Activated naive CD4-positive, alpha-beta T cell treated with anti-CD3 and anti-CD28 coated beads, Interleukin-2, amount 10 ng/mL, durations not matched to agents 7 days and 5 days (primary cell): Measurements from ENCODE around the gene MTRR.

Experiments used
- CTCF ChIA-PET: fragments of 350-600 bp; sonication (Branson Sonifier 250); formaldehyde crosslinking; loops from one replicate; lab custom pipeline; 2021; ENCODE audit warnings: antibody characterized with exemption; lab: Charles Lee
- DNase-seq: peaks from one replicate; pipeline ENCODE4 v3.0.0-alpha.2; 2020
- H3K27ac Mint-ChIP-seq: one replicate; pipeline ENCODE4 v1.8.0; 2021; ENCODE audit warnings: mild to moderate bottlenecking, moderate library complexity, mixed read lengths
- H3K27me3 Mint-ChIP-seq: one replicate; pipeline ENCODE4 v1.8.0; 2021; ENCODE audit warnings: mild to moderate bottlenecking, mixed read lengths
- H3K36me3 Mint-ChIP-seq: one replicate; pipeline ENCODE4 v1.8.0; 2021; ENCODE audit warnings: mixed read lengths
- H3K4me1 Mint-ChIP-seq: one replicate; pipeline ENCODE4 v1.8.0; 2021; ENCODE audit warnings: mixed read lengths
- H3K4me3 Mint-ChIP-seq: one replicate; pipeline ENCODE4 v1.8.0; 2021; ENCODE audit warnings: mild to moderate bottlenecking, moderate library complexity, mixed read lengths
- H3K9me3 Mint-ChIP-seq: one replicate; pipeline ENCODE4 v1.8.0; 2021; ENCODE audit warnings: mixed read lengths

The MTRR gene

DNA sequence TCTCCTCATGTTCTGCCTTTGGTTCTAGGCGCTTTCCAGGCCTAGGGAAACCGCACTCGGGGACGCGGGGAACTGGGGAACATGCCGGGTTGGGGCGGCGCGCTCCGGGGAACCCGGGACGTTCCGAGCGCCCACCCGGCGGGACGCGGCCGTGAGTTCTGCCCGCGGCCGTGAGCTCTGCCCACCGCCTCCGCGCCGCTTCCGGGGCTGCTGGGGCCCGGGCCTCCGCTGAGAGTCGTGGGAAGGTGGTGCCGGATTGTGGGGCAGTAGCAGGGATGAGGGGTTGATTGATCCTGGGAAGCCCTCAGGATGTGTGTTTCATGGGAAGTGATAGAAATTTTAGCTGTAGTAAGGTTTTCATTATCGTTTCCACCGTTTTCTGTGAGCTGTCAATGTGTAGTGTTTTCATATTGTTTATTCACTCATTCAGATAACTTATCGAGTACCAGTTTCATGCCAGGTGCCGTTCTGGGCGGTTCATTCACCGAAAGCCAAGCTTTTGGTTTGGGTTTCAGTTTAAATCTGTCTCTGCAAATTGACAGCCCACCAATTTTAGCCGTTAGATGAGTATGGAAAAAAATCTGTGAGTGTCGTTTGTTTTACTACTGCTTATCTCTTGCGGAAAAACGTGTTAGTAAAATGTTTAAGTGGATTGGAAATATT, 657 bp downstream of the MTRR start:
- H3K4me3 Mint-ChIP-seq = peak overlapping the region; percentile 86
- DNase-seq = peak; percentile 51
- H3K9me3 Mint-ChIP-seq = no peaks in the 10 kb centered on the region
- peak overlapping the region; percentile 92 for H3K27ac Mint-ChIP-seq
- peaks cover 40% of the 10 kb centered on the region for H3K36me3 Mint-ChIP-seq
- H3K4me1 Mint-ChIP-seq = peaks cover 72% of the 10 kb centered on the region
- H3K27me3 Mint-ChIP-seq = no peaks in the 10 kb centered on the region
- CTCF ChIA-PET = interaction anchor here (1.7 to 3.6 kb wide), 2 partner anchors 12 to 18 kb away, joined by 6 to 28 read pairs; no protein-coding TSS in a partner anchor

DNA sequence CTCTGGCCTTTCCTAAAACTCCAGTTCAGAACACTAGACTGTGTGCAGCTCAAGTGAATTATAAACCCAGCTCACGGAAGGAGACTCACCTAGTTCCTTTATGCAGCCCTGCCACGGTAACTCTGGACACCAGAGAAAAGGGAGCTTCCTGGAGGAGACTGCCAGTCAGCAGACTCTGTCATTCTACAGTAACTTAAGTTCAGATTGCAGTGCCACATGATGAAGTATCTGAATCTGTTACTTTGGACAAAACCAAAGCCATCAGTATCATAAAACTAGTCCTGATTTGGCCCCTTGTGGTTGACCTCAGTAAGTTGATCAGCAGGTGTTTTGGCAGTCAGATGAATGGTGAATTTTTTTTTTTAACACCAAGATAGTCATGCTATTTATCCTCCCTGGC, 2.7 kb downstream of the MTRR start:
- peaks cover 74% of the 10 kb centered on the region for H3K4me1 Mint-ChIP-seq
- peaks cover 43% of the 10 kb centered on the region for H3K36me3 Mint-ChIP-seq
- H3K27ac Mint-ChIP-seq = peak overlapping the region; percentile 66
- CTCF ChIA-PET = interaction anchor here (1.1 to 1.4 kb wide), 3 partner anchors 9 to 15 kb away, joined by 3 to 5 read pairs (median 4); no protein-coding TSS in a partner anchor
- no peaks in the 10 kb centered on the region for H3K27me3 Mint-ChIP-seq
- H3K9me3 Mint-ChIP-seq = no peaks in the 10 kb centered on the region
- no peak for DNase-seq
- H3K4me3 Mint-ChIP-seq = peak overlapping the region; percentile 0

- CTCF ChIA-PET = interaction anchor here (1.1 to 1.4 kb wide), 4 partner anchors 8 to 15 kb away, joined by 3 to 9 read pairs (median 4); no protein-coding TSS in a partner anchor
- Mint-ChIP-seq H3K9me3 (no peaks in the 10 kb centered on the region), H3K4me3 (peak overlapping the region; percentile 59), H3K36me3 (peaks cover 44% of the 10 kb centered on the region), H3K27me3 (no peaks in the 10 kb centered on the region), H3K4me1 (peaks cover 68% of the 10 kb centered on the region), H3K27ac (peak overlapping the region; percentile 93)
- no peak for DNase-seq
Measured at GRCh38 chr5:7872517-7873130, 3.7 kb downstream of the MTRR start.

DNA sequence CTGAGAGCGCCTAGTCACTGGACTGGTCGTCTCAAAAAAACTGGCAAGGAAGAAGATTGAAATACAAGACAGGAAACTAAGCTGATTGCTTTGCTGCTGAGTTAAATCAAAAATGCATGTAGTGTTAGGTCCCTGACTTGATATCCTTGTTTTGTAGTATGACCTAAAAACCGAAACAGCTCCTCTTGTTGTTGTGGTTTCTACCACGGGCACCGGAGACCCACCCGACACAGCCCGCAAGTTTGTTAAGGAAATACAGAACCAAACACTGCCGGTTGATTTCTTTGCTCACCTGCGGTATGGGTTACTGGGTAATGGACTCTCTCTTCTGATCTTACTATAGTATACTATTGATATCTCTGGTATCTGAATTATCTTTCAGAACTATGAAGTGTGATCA, 4.3 kb downstream of the MTRR start:
- CTCF ChIA-PET = interaction anchor here (1.3 to 1.4 kb wide), 2 partner anchors 14 to 16 kb away, joined by 4 to 9 read pairs; no protein-coding TSS in a partner anchor
- H3K4me3 Mint-ChIP-seq = peak overlapping the region; percentile 59
- H3K4me1 Mint-ChIP-seq = peaks cover 67% of the 10 kb centered on the region
- DNase-seq = peak; percentile 52
- no peaks in the 10 kb centered on the region for H3K27me3 Mint-ChIP-seq
- peaks cover 50% of the 10 kb centered on the region for H3K36me3 Mint-ChIP-seq
- no peaks in the 10 kb centered on the region for H3K9me3 Mint-ChIP-seq
- peak overlapping the region; percentile 93 for H3K27ac Mint-ChIP-seq

DNA sequence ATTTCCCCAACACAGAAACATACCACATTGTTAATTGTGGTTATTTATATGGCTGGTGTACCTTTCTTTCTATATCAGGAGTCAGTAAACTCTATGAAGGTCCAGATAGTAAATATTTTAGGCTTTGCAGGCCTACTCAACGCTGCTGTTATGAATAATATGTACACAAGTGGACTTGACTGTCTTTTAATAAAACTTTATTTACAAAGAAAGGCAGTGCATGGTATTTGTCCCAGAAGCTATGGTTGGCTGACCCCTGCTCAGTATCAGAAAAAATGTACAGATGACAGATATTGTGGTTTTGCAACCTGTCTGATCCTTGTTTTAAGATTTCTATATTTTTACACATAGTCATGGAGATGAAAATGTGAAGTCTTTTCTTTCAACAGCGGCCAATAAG, 5.7 kb downstream of the MTRR start:
- no peaks in the 10 kb centered on the region for H3K27me3 Mint-ChIP-seq
- H3K4me3 Mint-ChIP-seq = no peak overlapping the region
- peaks cover 57% of the 10 kb centered on the region for H3K36me3 Mint-ChIP-seq
- CTCF ChIA-PET = no interaction called here
- H3K9me3 Mint-ChIP-seq = no peaks in the 10 kb centered on the region
- H3K4me1 Mint-ChIP-seq = peaks cover 67% of the 10 kb centered on the region
- no peak overlapping the region for H3K27ac Mint-ChIP-seq
- DNase-seq = no peak

GRCh38 chr5:7875151-7875550, 6.2 kb downstream of the MTRR start:
- peaks cover 62% of the 10 kb centered on the region for H3K4me1 Mint-ChIP-seq

DNA sequence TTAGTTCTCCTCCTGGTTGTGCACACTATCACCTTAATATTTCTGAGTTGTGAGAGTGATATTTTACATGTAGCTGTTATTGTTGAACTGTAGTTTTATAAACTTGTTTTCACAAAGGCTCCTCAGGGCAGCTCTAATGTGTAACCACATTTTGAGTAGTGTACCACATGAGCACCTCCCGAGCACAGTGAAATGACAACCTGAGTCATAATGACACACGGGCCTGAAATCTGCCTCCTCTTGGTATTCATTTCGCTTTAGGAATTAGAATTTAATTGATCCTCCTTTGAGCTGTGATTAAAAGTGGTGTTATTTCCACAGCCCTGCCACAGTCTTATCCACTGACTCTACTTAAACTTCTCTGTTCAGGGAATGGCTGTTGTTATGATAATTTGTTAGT, 7.9 kb downstream of the MTRR start:
- DNase-seq = no peak
- H3K27me3 Mint-ChIP-seq = no peaks in the 10 kb centered on the region
- H3K4me3 Mint-ChIP-seq = no peak overlapping the region
- H3K9me3 Mint-ChIP-seq = no peaks in the 10 kb centered on the region
- H3K36me3 Mint-ChIP-seq = peaks cover 55% of the 10 kb centered on the region
- H3K4me1 Mint-ChIP-seq = peaks cover 45% of the 10 kb centered on the region
- CTCF ChIA-PET = interaction anchor here (4.2 kb wide), 1 partner anchor 11 kb away, joined by 23 read pairs; no protein-coding TSS in a partner anchor
- H3K27ac Mint-ChIP-seq = no peak overlapping the region

More at GRCh38 chr5:7875151-7875550, 6.2 kb downstream of the MTRR start:
- H3K27ac Mint-ChIP-seq = no peak overlapping the region
- no peak overlapping the region for H3K4me3 Mint-ChIP-seq
- CTCF ChIA-PET = interaction anchor here (4.2 kb wide), 1 partner anchor 12 kb away, joined by 23 read pairs; no protein-coding TSS in a partner anchor
- H3K9me3 Mint-ChIP-seq = no peaks in the 10 kb centered on the region
- H3K27me3 Mint-ChIP-seq = no peaks in the 10 kb centered on the region
- peaks cover 53% of the 10 kb centered on the region for H3K36me3 Mint-ChIP-seq
- DNase-seq = no peak

DNA sequence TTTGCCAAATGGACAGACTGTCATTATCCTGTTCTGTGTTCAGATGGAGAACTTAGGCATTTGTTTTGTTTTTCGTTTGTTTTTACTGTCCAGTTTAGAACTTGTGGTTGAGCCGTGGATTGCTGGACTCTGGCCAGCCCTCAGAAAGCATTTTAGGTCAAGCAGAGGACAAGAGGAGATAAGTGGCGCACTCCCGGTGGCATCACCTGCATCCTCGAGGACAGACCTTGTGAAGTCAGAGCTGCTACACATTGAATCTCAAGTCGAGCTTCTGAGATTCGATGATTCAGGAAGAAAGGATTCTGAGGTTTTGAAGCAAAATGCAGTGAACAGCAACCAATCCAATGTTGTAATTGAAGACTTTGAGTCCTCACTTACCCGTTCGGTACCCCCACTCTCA, 8.9 kb downstream of the MTRR start:
- H3K4me3 Mint-ChIP-seq = no peak overlapping the region
- no peaks in the 10 kb centered on the region for H3K9me3 Mint-ChIP-seq
- no peak overlapping the region for H3K27ac Mint-ChIP-seq
- CTCF ChIA-PET = interaction anchor here (4.2 kb wide), 1 partner anchor 10 kb away, joined by 23 read pairs; no protein-coding TSS in a partner anchor
- H3K27me3 Mint-ChIP-seq = no peaks in the 10 kb centered on the region
- no peak for DNase-seq
- H3K4me1 Mint-ChIP-seq = peaks cover 36% of the 10 kb centered on the region
- H3K36me3 Mint-ChIP-seq = peaks cover 60% of the 10 kb centered on the region

- Mint-ChIP-seq H3K27ac (no peak overlapping the region), H3K4me1 (peaks cover 30% of the 10 kb centered on the region)
- CTCF ChIA-PET = interaction anchor here (4.2 kb wide), 1 partner anchor 9 kb away, joined by 23 read pairs; no protein-coding TSS in a partner anchor
Measured at GRCh38 chr5:7878381-7878873, 9.5 kb downstream of the MTRR start.

GRCh38 chr5:7881091-7881490, 12.1 kb downstream of the MTRR start:
- DNase-seq = no peak
- H3K4me3 Mint-ChIP-seq = no peak overlapping the region
- H3K27ac Mint-ChIP-seq = no peak overlapping the region
- CTCF ChIA-PET = interaction anchor here (1.2 to 1.3 kb wide), 2 partner anchors 9 to 14 kb away, joined by 3 to 4 read pairs; no protein-coding TSS in a partner anchor
- H3K27me3 Mint-ChIP-seq = no peaks in the 10 kb centered on the region
- no peaks in the 10 kb centered on the region for H3K9me3 Mint-ChIP-seq
- H3K4me1 Mint-ChIP-seq = peaks cover 13% of the 10 kb centered on the region
- peaks cover 60% of the 10 kb centered on the region for H3K36me3 Mint-ChIP-seq

More at GRCh38 chr5:7878381-7878873, 9.5 kb downstream of the MTRR start:
- Mint-ChIP-seq H3K27me3 (no peaks in the 10 kb centered on the region), H3K9me3 (no peaks in the 10 kb centered on the region), H3K4me3 (no peak overlapping the region), H3K36me3 (peaks cover 64% of the 10 kb centered on the region)
- no peak for DNase-seq

GRCh38 chr5:7881816-7882215, 12.9 kb downstream of the MTRR start:
- peaks cover 6% of the 10 kb centered on the region for H3K4me1 Mint-ChIP-seq
- H3K27ac Mint-ChIP-seq = no peak overlapping the region
- DNase-seq = no peak
- H3K36me3 Mint-ChIP-seq = peaks cover 59% of the 10 kb centered on the region
- H3K4me3 Mint-ChIP-seq = no peak overlapping the region
- CTCF ChIA-PET = interaction anchor here (1.3 kb wide), 1 partner anchor 15 kb away, joined by 3 read pairs; no protein-coding TSS in a partner anchor
- H3K9me3 Mint-ChIP-seq = no peaks in the 10 kb centered on the region
- H3K27me3 Mint-ChIP-seq = no peaks in the 10 kb centered on the region

DNA sequence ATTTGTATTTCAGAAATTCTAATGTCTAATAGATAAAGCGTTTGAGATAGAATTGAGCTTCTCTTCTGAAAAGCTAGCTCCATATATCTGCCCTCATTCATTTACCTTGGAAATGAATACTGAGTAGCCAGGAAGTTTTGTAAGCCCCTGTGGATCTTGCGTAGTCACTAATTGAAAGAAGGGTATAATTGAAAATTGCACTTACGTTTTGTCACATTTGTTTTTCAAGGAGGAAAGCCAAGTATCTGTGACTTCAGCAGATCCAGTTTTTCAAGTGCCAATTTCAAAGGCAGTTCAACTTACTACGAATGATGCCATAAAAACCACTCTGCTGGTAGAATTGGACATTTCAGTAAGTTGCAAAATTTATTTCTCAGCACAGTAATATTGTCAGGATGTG, 14.0 kb downstream of the MTRR start:
- H3K9me3 Mint-ChIP-seq = no peaks in the 10 kb centered on the region
- no peaks in the 10 kb centered on the region for H3K27me3 Mint-ChIP-seq
- peaks cover 4% of the 10 kb centered on the region for H3K4me1 Mint-ChIP-seq
- peaks cover 57% of the 10 kb centered on the region for H3K36me3 Mint-ChIP-seq
- no peak for DNase-seq
- no peak overlapping the region for H3K4me3 Mint-ChIP-seq
- CTCF ChIA-PET = no interaction called here
- no peak overlapping the region for H3K27ac Mint-ChIP-seq

- Mint-ChIP-seq H3K27ac (peak overlapping the region; percentile 16), H3K4me3 (no peak overlapping the region), H3K9me3 (no peaks in the 10 kb centered on the region), H3K27me3 (no peaks in the 10 kb centered on the region), H3K4me1 (peaks cover 2% of the 10 kb centered on the region), H3K36me3 (peaks cover 55% of the 10 kb centered on the region)
- CTCF ChIA-PET = no interaction called here
- no peak for DNase-seq
Measured at GRCh38 chr5:7884491-7885267, 15.7 kb downstream of the MTRR start.
